ENCODE data around the gene CCDC88B. TPM values are rescaled to one million over a fixed set of nuclear protein-coding genes. Genes with fewer than 3 reads are reported as not detected.

The CCDC88B gene
- total and polyA plus RNA-seq, 2 experiments from 2014 or later, result 6.8 to 12.1 TPM

DNA sequence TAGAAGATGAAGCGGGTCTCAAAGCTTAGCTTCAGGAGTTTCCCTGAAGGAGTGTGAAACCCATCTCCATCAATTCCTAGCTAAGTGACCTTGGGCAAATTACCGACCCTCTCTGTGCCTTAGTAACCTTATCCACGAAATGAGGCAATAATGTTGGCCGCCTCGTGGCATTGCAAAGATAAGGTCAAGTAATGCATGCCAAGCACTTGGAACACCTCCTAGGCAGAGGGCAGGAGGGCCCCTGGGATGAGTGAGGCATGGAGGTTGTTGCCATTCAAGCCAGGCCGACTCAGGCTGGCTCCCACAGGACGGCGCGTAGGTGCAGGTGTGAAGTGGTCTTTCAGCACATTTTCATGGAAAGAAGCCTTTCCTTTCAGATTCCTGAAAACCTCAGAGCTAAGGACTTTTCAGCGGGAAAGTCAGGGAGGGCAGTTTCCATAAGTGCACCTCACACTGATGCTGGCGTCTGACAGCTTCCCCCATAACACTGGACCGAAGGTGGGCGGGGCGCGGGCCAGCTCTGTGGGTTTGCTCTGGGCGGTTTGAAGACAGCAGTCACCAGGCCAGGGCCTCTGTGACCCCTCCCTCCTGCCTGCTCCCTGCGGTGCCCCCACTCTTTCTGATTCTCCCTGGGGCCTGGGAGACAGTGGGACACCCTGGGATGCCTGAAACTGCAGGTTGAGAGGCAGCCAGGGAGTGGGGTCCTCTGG lies 44.2 kb downstream of the CCDC88B start:
- H3K27ac Mint-ChIP-seq, result no peak overlapping the region
- peaks cover 5% of the 10 kb centered on the region for H3K27me3 Mint-ChIP-seq (ENCODE audit: insufficient read depth, low read depth, poor library complexity)
- Histone ChIP-seq H3K27ac (ENCODE audit: low read depth) (no peak overlapping the region), H2AFZ (no peak overlapping the region), H3F3A (replicated peaks; ENCODE audit: low read depth) (peaks cover 7% of the 10 kb centered on the region; the same call in 1 of the 2 replicates), H3K27me3 (ENCODE audit: insufficient read depth) (no peaks in the 10 kb centered on the region), H3K4me3 (no peak overlapping the region), H3K9me2 (ENCODE audit: insufficient read depth) (no peaks in the 10 kb centered on the region), H4K20me1 (replicated peaks; ENCODE audit: insufficient read depth) (no peaks in the 10 kb centered on the region), H3K4me1 (ENCODE audit: insufficient read depth) (no peaks in the 10 kb centered on the region), H3K4me2 (no peak overlapping the region), H3K79me2 (replicated peaks; ENCODE audit: insufficient read depth) (no peaks in the 10 kb centered on the region), H3K36me3 (ENCODE audit: insufficient read depth) (no peaks in the 10 kb centered on the region)
- TF ChIP-seq, protein P1, sequence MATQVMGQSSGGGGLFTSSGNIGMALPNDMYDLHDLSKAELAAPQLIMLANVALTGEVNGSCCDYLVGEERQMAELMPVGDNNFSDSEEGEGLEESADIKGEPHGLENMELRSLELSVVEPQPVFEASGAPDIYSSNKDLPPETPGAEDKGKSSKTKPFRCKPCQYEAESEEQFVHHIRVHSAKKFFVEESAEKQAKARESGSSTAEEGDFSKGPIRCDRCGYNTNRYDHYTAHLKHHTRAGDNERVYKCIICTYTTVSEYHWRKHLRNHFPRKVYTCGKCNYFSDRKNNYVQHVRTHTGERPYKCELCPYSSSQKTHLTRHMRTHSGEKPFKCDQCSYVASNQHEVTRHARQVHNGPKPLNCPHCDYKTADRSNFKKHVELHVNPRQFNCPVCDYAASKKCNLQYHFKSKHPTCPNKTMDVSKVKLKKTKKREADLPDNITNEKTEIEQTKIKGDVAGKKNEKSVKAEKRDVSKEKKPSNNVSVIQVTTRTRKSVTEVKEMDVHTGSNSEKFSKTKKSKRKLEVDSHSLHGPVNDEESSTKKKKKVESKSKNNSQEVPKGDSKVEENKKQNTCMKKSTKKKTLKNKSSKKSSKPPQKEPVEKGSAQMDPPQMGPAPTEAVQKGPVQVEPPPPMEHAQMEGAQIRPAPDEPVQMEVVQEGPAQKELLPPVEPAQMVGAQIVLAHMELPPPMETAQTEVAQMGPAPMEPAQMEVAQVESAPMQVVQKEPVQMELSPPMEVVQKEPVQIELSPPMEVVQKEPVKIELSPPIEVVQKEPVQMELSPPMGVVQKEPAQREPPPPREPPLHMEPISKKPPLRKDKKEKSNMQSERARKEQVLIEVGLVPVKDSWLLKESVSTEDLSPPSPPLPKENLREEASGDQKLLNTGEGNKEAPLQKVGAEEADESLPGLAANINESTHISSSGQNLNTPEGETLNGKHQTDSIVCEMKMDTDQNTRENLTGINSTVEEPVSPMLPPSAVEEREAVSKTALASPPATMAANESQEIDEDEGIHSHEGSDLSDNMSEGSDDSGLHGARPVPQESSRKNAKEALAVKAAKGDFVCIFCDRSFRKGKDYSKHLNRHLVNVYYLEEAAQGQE (IDR thresholded peaks at IDR 0.05; ENCODE audit: unreplicated experiment), result no peak
- TF ChIP-seq JUNB (IDR thresholded peaks at IDR 0.05; ENCODE audit: unreplicated experiment), result no peak
- no peak for TF ChIP-seq ZNF331 (CRISPR knock-in tag; IDR thresholded peaks at IDR 0.05; ENCODE audit: low read depth)
- no peak for TF ChIP-seq STAT1 (IDR thresholded peaks at IDR 0.05; ENCODE audit: unreplicated experiment)
- no peak for TF ChIP-seq CREB1 (CRISPR knock-in tag; IDR thresholded peaks at IDR 0.05; ENCODE audit: low read depth)
- TF ChIP-seq ZNF462 (CRISPR knock-in tag; IDR thresholded peaks at IDR 0.05), result no peak
- TF ChIP-seq ZNF114 (CRISPR knock-in tag; IDR thresholded peaks at IDR 0.05), result no peak
- no peak for TF ChIP-seq EZH2phosphoT487 (IDR thresholded peaks at IDR 0.05; ENCODE audit: unreplicated experiment)
- no peak for TF ChIP-seq POLR2AphosphoS5 (IDR thresholded peaks at IDR 0.05; ENCODE audit: low read depth)
- TF ChIP-seq, protein P2, sequence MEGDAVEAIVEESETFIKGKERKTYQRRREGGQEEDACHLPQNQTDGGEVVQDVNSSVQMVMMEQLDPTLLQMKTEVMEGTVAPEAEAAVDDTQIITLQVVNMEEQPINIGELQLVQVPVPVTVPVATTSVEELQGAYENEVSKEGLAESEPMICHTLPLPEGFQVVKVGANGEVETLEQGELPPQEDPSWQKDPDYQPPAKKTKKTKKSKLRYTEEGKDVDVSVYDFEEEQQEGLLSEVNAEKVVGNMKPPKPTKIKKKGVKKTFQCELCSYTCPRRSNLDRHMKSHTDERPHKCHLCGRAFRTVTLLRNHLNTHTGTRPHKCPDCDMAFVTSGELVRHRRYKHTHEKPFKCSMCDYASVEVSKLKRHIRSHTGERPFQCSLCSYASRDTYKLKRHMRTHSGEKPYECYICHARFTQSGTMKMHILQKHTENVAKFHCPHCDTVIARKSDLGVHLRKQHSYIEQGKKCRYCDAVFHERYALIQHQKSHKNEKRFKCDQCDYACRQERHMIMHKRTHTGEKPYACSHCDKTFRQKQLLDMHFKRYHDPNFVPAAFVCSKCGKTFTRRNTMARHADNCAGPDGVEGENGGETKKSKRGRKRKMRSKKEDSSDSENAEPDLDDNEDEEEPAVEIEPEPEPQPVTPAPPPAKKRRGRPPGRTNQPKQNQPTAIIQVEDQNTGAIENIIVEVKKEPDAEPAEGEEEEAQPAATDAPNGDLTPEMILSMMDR (conservative IDR thresholded peaks at IDR 0.05; ENCODE audit: low read depth in 2 of 2), result no peak
- no peak for TF ChIP-seq ETS1 (IDR thresholded peaks at IDR 0.05)
- TF ChIP-seq EZH2 (IDR thresholded peaks at IDR 0.05; ENCODE audit: low read depth, unreplicated experiment), result no peak
- no peak for TF ChIP-seq NANOG (IDR thresholded peaks at IDR 0.05; ENCODE audit: borderline replicate concordance)
- H3K9me3 Mint-ChIP-seq, result no peaks in the 10 kb centered on the region
- no peak overlapping the region for H3K4me3 Mint-ChIP-seq
- no peak for DNase-seq (ENCODE audit: low spot score)
- peak; percentile 16; the same call in 1 of the 3 replicates for ATAC-seq
- H3K4me1 Mint-ChIP-seq, result peaks cover 3% of the 10 kb centered on the region
- no peaks in the 10 kb centered on the region for H3K36me3 Mint-ChIP-seq (ENCODE audit: low read depth)
